Umbilical cord (tissue), 2 donors: Measurements from ENCODE around the gene ORMDL3. TPM values are rescaled to one million over a fixed set of nuclear protein-coding genes. Genes with fewer than 3 reads are reported as not detected.
"Not testable (repeated sequence)": the region's sequence is repeated elsewhere in the genome, so short reads cannot be mapped to it uniquely, and the experiment has no call there.

Experiments
- DNase-seq: peaks from one replicate; pipeline ENCODE4 v3.0.0-alpha.2; 2015; ENCODE audit warnings: low spot score
- total RNA-seq: library from RNA; depleted of rRNA; stranded (reverse); fragments of >200 nt; gene quantifications from one replicate; pipeline ENCODE4 v1.2.3, GENCODE V29; 2014; ENCODE audit warnings: low replicate concordance; ENCODE audit not compliant: insufficient read depth

Gene ORMDL3
- total RNA-seq, 1 donor from 2014 or later = 48.4 TPM

GRCh38 chr17:39886102-39886501 is 41.3 kb downstream of the ORMDL3 start:
- DNase-seq = not testable (repeated sequence)

GRCh38 chr17:39872751-39873150 is 54.6 kb downstream of the ORMDL3 start:
- no peak for DNase-seq

GRCh38 chr17:39871801-39872200 is 55.6 kb downstream of the ORMDL3 start:
- DNase-seq = no peak

Other genes starting within 250 kb of the ORMDL3 start
- 12.8 TPM for gene PGAP3, start 239.5 kb downstream of the ORMDL3 start, total RNA-seq
- 36.8 TPM for gene ERBB2, start 227.5 kb downstream of the ORMDL3 start, total RNA-seq
- gene MIEN1, start 197.1 kb downstream of the ORMDL3 start, total RNA-seq = 9.9 TPM
- gene GRB7, start 189.7 kb downstream of the ORMDL3 start, total RNA-seq = 1.7 TPM
- gene IKZF3, start 63.3 kb downstream of the ORMDL3 start, total RNA-seq = 3.4 TPM
- 5.3 TPM for gene ZPBP2, start 59.4 kb downstream of the ORMDL3 start, total RNA-seq
- gene GSDMB, start 9.0 kb downstream of the ORMDL3 start, total RNA-seq = 8.4 TPM
- gene LRRC3C, start 131 bp upstream of the ORMDL3 start, total RNA-seq = not detected
- gene GSDMA, start 35.4 kb upstream of the ORMDL3 start, total RNA-seq = 1.7 TPM
- gene PSMD3, start 53.2 kb upstream of the ORMDL3 start, total RNA-seq = 38.3 TPM
- gene CSF3, start 87.8 kb upstream of the ORMDL3 start, total RNA-seq = 39.5 TPM
- 29.1 TPM for gene MED24, start 126.8 kb upstream of the ORMDL3 start, total RNA-seq
- 46.0 TPM for gene THRA, start 135.4 kb upstream of the ORMDL3 start, total RNA-seq
- 0.48 TPM for gene NR1D1, start 173.0 kb upstream of the ORMDL3 start, total RNA-seq
- gene MSL1, start 194.4 kb upstream of the ORMDL3 start, total RNA-seq = 59.7 TPM
- gene CASC3, start 212.9 kb upstream of the ORMDL3 start, total RNA-seq = 39.0 TPM
- 4.8 TPM for gene RAPGEFL1, start 249.9 kb upstream of the ORMDL3 start, total RNA-seq